Measurements from ENCODE around the gene ANO7. TPM values are rescaled to one million over a fixed set of nuclear protein-coding genes. Genes with fewer than 3 reads are reported as not detected.

Gene ANO7
- total RNA-seq, 1 donor from 2014 or later = 2.2 TPM

- H3K9me3 Mint-ChIP-seq (ENCODE audit: low read depth) = no peaks in the 10 kb centered on the region
- no peaks in the 10 kb centered on the region for H3K27me3 Mint-ChIP-seq (ENCODE audit: low read depth)
- TF ChIP-seq CTCF (IDR thresholded peaks at IDR 0.05) = no peak
- no peaks in the 10 kb centered on the region for H3K36me3 Mint-ChIP-seq (ENCODE audit: low read depth)
- no peak overlapping the region for H3K4me3 Mint-ChIP-seq (ENCODE audit: unreplicated experiment)
- H3K4me1 Mint-ChIP-seq (ENCODE audit: low read depth) = no peaks in the 10 kb centered on the region
- DNase-seq (ENCODE audit: low spot score) = peak; percentile 92
- no peak overlapping the region for H3K27ac Mint-ChIP-seq (ENCODE audit: unreplicated experiment)
Measured at GRCh38 chr2:241199897-241200821, 11.7 kb downstream of the ANO7 start.

- no peaks in the 10 kb centered on the region for H3K36me3 Mint-ChIP-seq (ENCODE audit: low read depth)
- DNase-seq (ENCODE audit: low spot score) = peak; percentile 77
- TF ChIP-seq CTCF (IDR thresholded peaks at IDR 0.05) = no peak
- no peaks in the 10 kb centered on the region for H3K27me3 Mint-ChIP-seq (ENCODE audit: low read depth)
- H3K27ac Mint-ChIP-seq (ENCODE audit: unreplicated experiment) = no peak overlapping the region
- H3K4me3 Mint-ChIP-seq (ENCODE audit: unreplicated experiment) = no peak overlapping the region
- H3K9me3 Mint-ChIP-seq (ENCODE audit: low read depth) = no peaks in the 10 kb centered on the region
- no peaks in the 10 kb centered on the region for H3K4me1 Mint-ChIP-seq (ENCODE audit: low read depth)
Measured at GRCh38 chr2:241200822-241201395, 12.4 kb downstream of the ANO7 start.

- TF ChIP-seq CTCF (IDR thresholded peaks at IDR 0.05) = no peak
- Mint-ChIP-seq H3K36me3 (ENCODE audit: low read depth) (no peaks in the 10 kb centered on the region), H3K4me3 (ENCODE audit: unreplicated experiment) (no peak overlapping the region)
Measured at GRCh38 chr2:241201445-241202267, 13.2 kb downstream of the ANO7 start.

GRCh38 chr2:241202268-241202585 is 13.8 kb downstream of the ANO7 start:
- H3K9me3 Mint-ChIP-seq (ENCODE audit: low read depth) = no peaks in the 10 kb centered on the region
- H3K4me1 Mint-ChIP-seq (ENCODE audit: low read depth) = no peaks in the 10 kb centered on the region
- H3K27ac Mint-ChIP-seq (ENCODE audit: unreplicated experiment) = no peak overlapping the region
- no peaks in the 10 kb centered on the region for H3K36me3 Mint-ChIP-seq (ENCODE audit: low read depth)
- TF ChIP-seq CTCF (IDR thresholded peaks at IDR 0.05) = no peak
- no peak for DNase-seq (ENCODE audit: low spot score)
- no peaks in the 10 kb centered on the region for H3K27me3 Mint-ChIP-seq (ENCODE audit: low read depth)
- H3K4me3 Mint-ChIP-seq (ENCODE audit: unreplicated experiment) = no peak overlapping the region

More at GRCh38 chr2:241201445-241202267, 13.2 kb downstream of the ANO7 start:
- no peak overlapping the region for H3K27ac Mint-ChIP-seq (ENCODE audit: unreplicated experiment)
- H3K9me3 Mint-ChIP-seq (ENCODE audit: low read depth) = no peaks in the 10 kb centered on the region
- DNase-seq (ENCODE audit: low spot score) = no peak
- no peaks in the 10 kb centered on the region for H3K4me1 Mint-ChIP-seq (ENCODE audit: low read depth)
- H3K27me3 Mint-ChIP-seq (ENCODE audit: low read depth) = no peaks in the 10 kb centered on the region

- H3K9me3 Mint-ChIP-seq (ENCODE audit: low read depth) = no peaks in the 10 kb centered on the region
- no peaks in the 10 kb centered on the region for H3K36me3 Mint-ChIP-seq (ENCODE audit: low read depth)
- DNase-seq (ENCODE audit: low spot score) = no peak
- H3K27ac Mint-ChIP-seq (ENCODE audit: unreplicated experiment) = no peak overlapping the region
- H3K4me1 Mint-ChIP-seq (ENCODE audit: low read depth) = no peaks in the 10 kb centered on the region
- TF ChIP-seq CTCF (IDR thresholded peaks at IDR 0.05) = no peak
- no peak overlapping the region for H3K4me3 Mint-ChIP-seq (ENCODE audit: unreplicated experiment)
- no peaks in the 10 kb centered on the region for H3K27me3 Mint-ChIP-seq (ENCODE audit: low read depth)
Measured at GRCh38 chr2:241202681-241203080, 14.2 kb downstream of the ANO7 start.
